IMR-90 (cell line): ENCODE data around the gene RBPJL. TPM values are rescaled to one million over a fixed set of nuclear protein-coding genes. Genes with fewer than 3 reads are reported as not detected.

Experiments
- ATAC-seq: fragments of 200-7000 bp; cut with Tn5 transposase; 2 replicates; pipeline ENCODE4 v1.9.1; 2020; ENCODE audit warnings: low read depth, mild to moderate bottlenecking, moderate library complexity
- BruUV-seq: library from RNA; stranded (reverse); fragments of 400-500 nt; replicated peaks from 2 replicates; lab custom pipeline; 2021; lab: Mats Ljungman, UMichigan
- CTCF ChIA-PET: fragments of 300-600 bp; formaldehyde crosslinking; extraction: SDS; loops from one replicate; lab custom pipeline; 2021; ENCODE audit warnings: antibody characterized with exemption; lab: Yijun Ruan, JAX
- POLR2A ChIA-PET: fragments of 300-600 bp; sonication (Branson Sonifier 250); formaldehyde crosslinking; loops from one replicate; lab custom pipeline; 2022; ENCODE audit warnings: antibody characterized with exemption; ENCODE audit not compliant: unreplicated experiment; lab: Charles Lee
- DNase-seq: peaks from one replicate; pipeline ENCODE4 v3.0.0; 2013
- H2AFZ ChIP-seq: replicated peaks from 2 replicates; pipeline ENCODE3; 2013; ENCODE audit warnings: low read length, mild to moderate bottlenecking; ENCODE audit not compliant: poor library complexity
- H2AK5ac ChIP-seq: 2 replicates; pipeline ENCODE4 v1.6.1; 2013; ENCODE audit warnings: low read depth, low read length, inconsistent platforms
- H2AK9ac ChIP-seq: replicated peaks from 2 replicates; pipeline ENCODE3; 2013; ENCODE audit warnings: mild to moderate bottlenecking, low read depth, low read length, moderate library complexity; ENCODE audit not compliant: poor library complexity
- H2BK120ac ChIP-seq: 2 replicates; pipeline ENCODE4 v1.6.1; 2013; ENCODE audit warnings: low read depth, low read length, inconsistent platforms
- H2BK15ac ChIP-seq: 3 replicates; pipeline ENCODE4 v1.6.1; 2013; ENCODE audit warnings: low read depth, low read length, inconsistent platforms
- H2BK20ac ChIP-seq: 2 replicates; pipeline ENCODE4 v1.6.1; 2013; ENCODE audit warnings: low read depth, mild to moderate bottlenecking, inconsistent platforms, low read length, moderate library complexity
- H2BK5ac ChIP-seq: 2 replicates; pipeline ENCODE4 v1.6.1; 2013; ENCODE audit warnings: mild to moderate bottlenecking, low read depth, low read length, inconsistent platforms; ENCODE audit not compliant: poor library complexity, severe bottlenecking
- H3K14ac ChIP-seq: replicated peaks from 2 replicates; pipeline ENCODE4 v1.6.1; 2013; ENCODE audit warnings: low read depth, low read length, inconsistent platforms
- H3K18ac ChIP-seq: 2 replicates; pipeline ENCODE4 v1.6.1; 2013; ENCODE audit warnings: low read depth, low read length, control low read depth
- H3K23ac ChIP-seq: 2 replicates; pipeline ENCODE4 v1.6.1; 2013; ENCODE audit warnings: low read depth, low read length, inconsistent platforms
- H3K27ac ChIP-seq: 2 replicates; pipeline ENCODE4 v1.5.1; 2013; ENCODE audit warnings: mild to moderate bottlenecking, control low read depth, low read length; ENCODE audit not compliant: insufficient read depth
- H3K27me3 ChIP-seq: 2 replicates; pipeline ENCODE4 v1.6.1; 2013; ENCODE audit warnings: low read length; ENCODE audit not compliant: control insufficient read depth, insufficient read depth
- H3K36me3 ChIP-seq: 2 replicates; pipeline ENCODE4 v1.6.1; 2013; ENCODE audit warnings: low read length, mixed read lengths; ENCODE audit not compliant: control insufficient read depth, insufficient read depth
- H3K4ac ChIP-seq: 2 replicates; pipeline ENCODE4 v1.6.1; 2013; ENCODE audit warnings: low read depth, low read length, inconsistent platforms
- H3K4me1 ChIP-seq: 2 replicates; pipeline ENCODE4 v1.6.1; 2013; ENCODE audit warnings: low read length, mixed read lengths; ENCODE audit not compliant: control insufficient read depth, insufficient read depth
- H3K4me2 ChIP-seq: 2 replicates; pipeline ENCODE4 v1.6.1; 2013; ENCODE audit warnings: low read depth, mild to moderate bottlenecking, control low read depth, low read length, moderate library complexity
- H3K4me3 ChIP-seq: 2 replicates; pipeline ENCODE4 v1.5.1; 2013; ENCODE audit warnings: low read depth, mild to moderate bottlenecking, control low read depth, low read length, moderate library complexity; ENCODE audit not compliant: insufficient read depth
- H3K56ac ChIP-seq: 2 replicates; pipeline ENCODE4 v1.6.1; 2013; ENCODE audit warnings: low read length, inconsistent platforms; ENCODE audit not compliant: insufficient read depth; ENCODE audit errors: extremely low read depth
- H3K79me1 ChIP-seq, 2 experiments: 2 replicates each; pipeline ENCODE4 v1.6.1; 2013; ENCODE audit warnings: low read length in 2 of 2, inconsistent platforms in 1 of 2, low read depth in 1 of 2
- H3K9ac ChIP-seq: 2 replicates; pipeline ENCODE4 v1.6.1; 2013; ENCODE audit warnings: low read depth, low read length, control low read depth
- H3K9me1 ChIP-seq: 2 replicates; pipeline ENCODE4 v1.6.1; 2013; ENCODE audit warnings: low read length, inconsistent platforms; ENCODE audit not compliant: insufficient read depth
- H3K9me3 ChIP-seq: 2 replicates; pipeline ENCODE4 v1.6.1; 2013; ENCODE audit warnings: low read length; ENCODE audit not compliant: control insufficient read depth, insufficient read depth
- H4K20me1 ChIP-seq: 2 replicates; pipeline ENCODE4 v1.6.1; 2013; ENCODE audit warnings: low read length, inconsistent platforms; ENCODE audit not compliant: insufficient read depth
- H4K5ac ChIP-seq: 2 replicates; pipeline ENCODE4 v1.6.1; 2013; ENCODE audit warnings: mild to moderate bottlenecking, low read depth, low read length, control low read depth
- H4K8ac ChIP-seq, 2 experiments: 2 replicates each; pipeline ENCODE4 v1.6.1; 2013; ENCODE audit warnings: low read depth in 2 of 2, low read length in 2 of 2, control low read depth in 1 of 2, inconsistent platforms in 1 of 2
- H4K91ac ChIP-seq: 2 replicates; pipeline ENCODE4 v1.6.1; 2013; ENCODE audit warnings: low read depth, low read length, inconsistent platforms; ENCODE audit not compliant: insufficient read depth
- CEBPB ChIP-seq: IDR thresholded peaks from 2 replicates; pipeline ENCODE4 v1.6.1; 2012; ENCODE audit warnings: low read depth, low read length, improper control_type of control experiment
- CHD1 ChIP-seq: IDR thresholded peaks from 2 replicates; pipeline ENCODE4 v1.6.1; 2012; ENCODE audit warnings: low read depth, low read length, improper control_type of control experiment
- MAZ ChIP-seq: IDR thresholded peaks from 2 replicates; pipeline ENCODE4 v1.6.1; 2012; ENCODE audit warnings: low read depth, mild to moderate bottlenecking, low read length, improper control_type of control experiment, moderate library complexity, borderline replicate concordance
- MXI1 ChIP-seq: IDR thresholded peaks from 2 replicates; pipeline ENCODE4 v1.6.1; 2012; ENCODE audit warnings: low read depth, mild to moderate bottlenecking, low read length, moderate library complexity, borderline replicate concordance
- NFE2L2 ChIP-seq: fragments of 150-350 bp; IDR thresholded peaks from 2 replicates; pipeline ENCODE4 v1.6.1; 2016; ENCODE audit warnings: low read depth, mild to moderate bottlenecking, low read length
- POLR2A ChIP-seq: IDR thresholded peaks from 2 replicates; pipeline ENCODE4 v1.6.1; 2012; ENCODE audit warnings: mild to moderate bottlenecking, low read depth, low read length
- RFX5 ChIP-seq: IDR thresholded peaks from 2 replicates; pipeline ENCODE4 v1.8.0; 2012; ENCODE audit warnings: low read depth, mild to moderate bottlenecking, low read length, moderate library complexity
- WGBS, 2 experiments: methylation state at CpG; one replicate each; pipeline versions ENCODE4 v1.1.5 to v1.1.7; 2013; ENCODE audit warnings: missing lambda C conversion rate in 2 of 2; ENCODE audit not compliant: insufficient read length in 1 of 2; ENCODE audit errors: extremely low coverage in 2 of 2; 5-methylcytosine and 5-hydroxymethylcytosine counted together
- dilution Hi-C: fragments of 300-500 bp; cut with HindIII; formaldehyde crosslinking; loops from one replicate; pipeline ENCODE4 v1.14.3; 2018; ENCODE audit warnings: low sequenced_read_pairs; ENCODE audit not compliant: unreplicated experiment
- in situ Hi-C: fragments of 300-500 bp; cut with MboI; formaldehyde crosslinking; loops from 3 replicates; pipeline ENCODE4 v1.14.3; 2019; ENCODE audit warnings: low sequenced_read_pairs, inconsistent platforms, mixed read lengths
- intact Hi-C: fragments of 100-400 bp; cut with micrococcal nuclease; formaldehyde crosslinking; loops from 2 replicates; pipeline ENCODE4 v1.10.0; 2022
- polyA plus RNA-seq, 3 experiments: library from polyadenylated mRNA; depleted of rRNA; stranded (reverse); fragments of >200 nt; gene quantifications; 2 replicates each; pipeline ENCODE4 v1.2.3, GENCODE V29; 2012; ENCODE audit warnings: low replicate concordance in 1 of 3
- total RNA-seq: library from RNA; depleted of rRNA; stranded (reverse); fragments of >200 nt; gene quantifications from 2 replicates; pipeline ENCODE4 v1.2.3, GENCODE V29; 2012
- TF ChIP-seq, protein P1 (sequence below): fragments of 150-350 bp; IDR thresholded peaks from 2 replicates; pipeline ENCODE4 v1.6.1; 2016; ENCODE audit warnings: low read depth, mild to moderate bottlenecking, low read length, moderate library complexity, borderline replicate concordance

The RBPJL gene
- total and polyA plus RNA-seq, 2 of the 4 experiments (the other 2 are of a cell fraction), result not detected

DNA sequence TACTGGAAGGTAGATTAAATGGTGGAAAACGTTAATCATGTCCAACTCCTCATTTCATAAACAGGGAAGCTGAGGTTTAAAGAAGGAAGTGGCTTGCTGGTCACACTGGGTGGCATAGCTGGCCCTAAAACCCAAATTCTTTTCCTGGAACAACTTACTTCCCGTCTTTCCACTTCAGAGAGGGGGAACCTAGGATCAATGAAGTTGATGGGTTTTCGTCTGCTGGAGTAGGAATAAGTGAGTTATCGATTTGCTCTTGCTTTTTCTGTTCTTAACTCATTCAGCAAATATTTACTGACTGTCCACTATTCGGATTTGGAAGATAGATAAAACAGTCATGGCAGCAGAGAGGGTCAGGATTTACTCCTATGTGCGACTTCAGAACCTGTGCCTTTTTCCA lies 55.2 kb downstream of the RBPJL start:
- H3K9ac ChIP-seq, result no peak overlapping the region
- no peak overlapping the region for H3K23ac ChIP-seq
- no peak for TF ChIP-seq MAZ
- TF ChIP-seq RFX5, result no peak
- no peak for TF ChIP-seq CHD1
- no peak for TF ChIP-seq CEBPB
- TF ChIP-seq MXI1, result no peak
- TF ChIP-seq, protein P1, sequence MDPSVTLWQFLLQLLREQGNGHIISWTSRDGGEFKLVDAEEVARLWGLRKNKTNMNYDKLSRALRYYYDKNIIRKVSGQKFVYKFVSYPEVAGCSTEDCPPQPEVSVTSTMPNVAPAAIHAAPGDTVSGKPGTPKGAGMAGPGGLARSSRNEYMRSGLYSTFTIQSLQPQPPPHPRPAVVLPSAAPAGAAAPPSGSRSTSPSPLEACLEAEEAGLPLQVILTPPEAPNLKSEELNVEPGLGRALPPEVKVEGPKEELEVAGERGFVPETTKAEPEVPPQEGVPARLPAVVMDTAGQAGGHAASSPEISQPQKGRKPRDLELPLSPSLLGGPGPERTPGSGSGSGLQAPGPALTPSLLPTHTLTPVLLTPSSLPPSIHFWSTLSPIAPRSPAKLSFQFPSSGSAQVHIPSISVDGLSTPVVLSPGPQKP, result no peak
- TF ChIP-seq POLR2A, result no peak
- TF ChIP-seq NFE2L2, result no peak
- BruUV-seq, result no TSS peak
- H3K27ac ChIP-seq, result no peak overlapping the region
- H2BK20ac ChIP-seq, result no peak overlapping the region
- H3K9me1 ChIP-seq, result peaks cover 20% of the 10 kb centered on the region
- H4K20me1 ChIP-seq, result no peaks in the 10 kb centered on the region
- dilution Hi-C loops (no loop called here), in situ Hi-C loops (no loop called here), intact Hi-C loops (loop anchor here (2.0 to 5.0 kb wide), 2 partner anchors 56 to 409 kb away; partner anchors contain the start of gene PIGT)
- H3K9me3 ChIP-seq, result no peaks in the 10 kb centered on the region
- no peak overlapping the region for H2AK5ac ChIP-seq
- CTCF ChIA-PET, result interaction anchor here (1.2 to 2.1 kb wide), 3 partner anchors 26 to 75 kb away, joined by 5 to 16 read pairs (median 6); no protein-coding TSS in a partner anchor
- H2BK15ac ChIP-seq, result no peak overlapping the region
- H3K36me3 ChIP-seq, result peaks cover 8% of the 10 kb centered on the region
- no peak overlapping the region for H2BK120ac ChIP-seq
- no peak overlapping the region for H3K56ac ChIP-seq
- peaks cover 9 to 40% of the 10 kb centered on the region in 2 experiments; a peak in 3 of 4 replicates for H3K79me1 ChIP-seq
- no peak overlapping the region for H3K4me3 ChIP-seq
- H4K5ac ChIP-seq, result no peak overlapping the region
- no peak overlapping the region for H3K18ac ChIP-seq
- H3K27me3 ChIP-seq, result no peaks in the 10 kb centered on the region
- H3K4me1 ChIP-seq, result peaks cover 23% of the 10 kb centered on the region
- no CpG with 5 or more reads among the region's 6 CpGs for WGBS, 2 experiments
- H4K8ac ChIP-seq, result no peak overlapping the region; a peak in 1 of 4 replicates
- no peak overlapping the region for H2AFZ ChIP-seq
- no peak overlapping the region for H2BK5ac ChIP-seq
- H4K91ac ChIP-seq, result no peak overlapping the region
- no peak overlapping the region for H3K4me2 ChIP-seq
- no peak for ATAC-seq
- H3K4ac ChIP-seq, result no peak overlapping the region; the same call in 1 of the 2 replicates
- no peak overlapping the region for H2AK9ac ChIP-seq
- DNase-seq, result no peak
- POLR2A ChIA-PET, result no interaction called here
- H3K14ac ChIP-seq, result no peak overlapping the region
